SIG-M5 treated with dmso at 0.1 percent for 504 hours (cell line): Measurements from ENCODE around the gene SPEM1.

Experiments
- DNase-seq: peaks from one replicate; lab custom pipeline; 2025; ENCODE audit not compliant: unreplicated experiment; lab: John Stamatoyannopoulos, UW

The SPEM1 gene, protein sequence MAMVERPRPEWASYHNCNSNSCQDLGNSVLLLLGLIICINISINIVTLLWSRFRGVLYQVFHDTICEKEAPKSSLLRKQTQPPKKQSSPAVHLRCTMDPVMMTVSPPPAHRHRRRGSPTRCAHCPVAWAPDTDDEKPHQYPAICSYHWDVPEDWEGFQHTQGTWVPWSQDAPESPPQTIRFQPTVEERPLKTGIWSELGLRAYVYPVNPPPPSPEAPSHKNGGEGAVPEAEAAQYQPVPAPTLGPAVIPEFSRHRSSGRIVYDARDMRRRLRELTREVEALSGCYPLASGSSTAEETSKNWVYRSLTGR

DNA sequence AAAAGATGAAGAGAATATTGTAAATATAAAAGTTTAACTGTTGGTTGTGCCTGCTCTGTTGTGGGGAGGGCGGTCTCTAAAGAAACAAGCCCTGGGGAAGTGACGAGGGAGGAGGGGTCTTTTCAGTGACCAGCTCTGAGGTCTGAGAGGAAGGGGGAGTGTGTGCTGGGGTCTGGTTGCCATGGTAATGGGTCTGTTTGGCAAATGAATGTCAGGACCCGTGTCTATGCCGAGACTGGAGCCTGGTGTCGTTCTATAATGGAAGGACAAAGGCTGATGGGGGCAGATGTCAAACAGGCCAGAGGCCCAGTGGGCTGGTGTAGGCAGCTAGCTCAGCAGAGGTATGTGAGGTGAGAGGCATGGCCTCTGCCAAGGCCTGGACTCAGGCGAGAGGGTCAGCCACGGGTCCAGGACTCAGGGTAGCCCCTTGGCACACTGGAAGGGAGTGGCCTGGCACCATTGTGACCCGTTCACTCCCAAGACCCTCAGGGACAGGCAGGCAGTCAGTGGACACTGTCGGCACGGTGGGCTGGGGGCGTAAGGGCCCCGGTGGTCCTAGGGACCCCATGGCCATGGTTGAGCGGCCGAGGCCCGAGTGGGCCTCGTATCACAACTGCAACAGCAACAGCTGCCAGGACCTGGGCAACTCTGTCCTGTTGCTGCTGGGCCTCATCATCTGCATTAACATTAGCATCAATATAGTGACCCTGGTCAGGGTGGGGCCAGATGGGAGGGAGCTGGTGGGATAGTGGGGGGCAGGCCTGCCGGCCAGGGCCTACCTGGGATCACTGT, at the start of gene SPEM1:
TSS of gene SPEM1 (plus strand) at position 506 of the 792 bp plus-strand sequence. CDS start at position 567, 61 bp downstream.
- no peak for DNase-seq

DNA sequence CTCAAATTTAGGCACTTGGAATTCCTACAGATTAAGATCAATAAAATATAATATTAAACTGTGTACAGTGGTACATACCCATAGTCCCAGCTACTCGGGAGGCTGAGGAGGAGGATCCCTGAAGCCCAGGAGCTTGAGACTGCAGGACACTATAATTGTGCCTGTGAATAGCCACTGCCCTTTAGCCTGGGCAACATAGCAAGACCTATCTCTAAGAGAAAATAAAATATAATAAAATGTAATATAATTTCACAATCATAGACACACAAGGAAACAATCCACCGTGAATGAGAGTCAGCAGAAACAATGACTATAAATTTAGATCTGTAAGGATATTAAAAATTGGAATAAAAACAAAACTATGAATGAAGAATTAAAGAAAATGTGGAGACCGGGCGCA, 49.3 kb upstream of the SPEM1 start:
- DNase-seq, result no peak

DNA sequence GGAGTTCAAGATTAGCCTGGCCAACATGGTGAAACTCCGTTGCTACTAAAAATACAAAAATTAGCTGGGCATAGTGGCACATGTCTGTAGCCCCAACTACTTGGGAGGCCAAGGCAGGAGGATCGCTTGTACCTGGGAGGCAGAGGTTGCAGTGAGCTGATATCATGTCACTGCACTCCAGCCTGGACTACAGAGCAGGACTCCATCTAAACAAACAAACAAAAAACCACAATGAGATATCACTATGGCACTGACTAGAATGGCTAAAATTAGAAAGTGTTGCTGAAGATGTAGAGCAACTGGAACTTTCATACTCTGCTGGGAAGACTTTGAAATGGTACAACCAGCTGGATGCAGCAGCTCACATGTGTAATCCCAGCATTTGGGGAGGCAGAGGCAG, 45.8 kb upstream of the SPEM1 start:
- no peak for DNase-seq

DNA sequence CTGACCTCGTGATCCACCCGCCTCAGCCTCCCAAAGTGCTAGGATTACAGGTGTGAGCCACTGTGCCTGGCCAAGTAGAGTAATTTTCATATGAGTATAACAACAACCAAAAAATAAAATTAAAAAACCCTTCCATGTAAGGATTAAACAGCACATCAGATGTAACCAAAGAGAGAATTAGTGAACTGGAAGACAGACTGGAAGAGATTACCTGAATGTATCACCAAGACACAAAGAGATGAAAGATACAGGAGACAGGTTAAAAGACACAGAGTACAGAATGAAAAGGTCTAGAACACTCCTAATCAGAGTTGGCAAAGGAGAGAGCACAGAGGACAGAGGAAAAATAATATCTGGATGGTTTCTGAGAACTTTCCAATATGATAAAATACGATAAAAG, 41.0 kb upstream of the SPEM1 start:
- DNase-seq, result no peak

DNA sequence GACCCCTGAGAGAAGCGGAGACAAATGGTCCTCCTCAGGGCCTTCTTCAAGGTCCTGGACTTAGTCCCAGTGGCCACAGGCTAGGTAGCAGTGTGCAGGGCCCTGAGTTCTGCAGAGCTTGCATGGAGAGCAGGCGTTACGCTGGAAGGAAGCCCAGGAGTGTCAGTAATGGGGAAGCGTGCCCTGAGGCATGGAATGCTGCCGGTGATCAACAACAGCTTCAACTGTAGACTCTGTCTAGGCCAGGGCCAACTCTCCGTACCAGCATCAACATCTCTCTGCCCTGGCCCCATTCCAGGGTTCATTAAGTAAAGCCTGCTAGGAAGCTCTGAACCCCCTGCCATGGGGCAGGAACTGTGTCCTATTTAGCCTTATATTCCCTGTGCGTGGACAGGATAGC, 39.8 kb upstream of the SPEM1 start:
- no peak for DNase-seq

DNA sequence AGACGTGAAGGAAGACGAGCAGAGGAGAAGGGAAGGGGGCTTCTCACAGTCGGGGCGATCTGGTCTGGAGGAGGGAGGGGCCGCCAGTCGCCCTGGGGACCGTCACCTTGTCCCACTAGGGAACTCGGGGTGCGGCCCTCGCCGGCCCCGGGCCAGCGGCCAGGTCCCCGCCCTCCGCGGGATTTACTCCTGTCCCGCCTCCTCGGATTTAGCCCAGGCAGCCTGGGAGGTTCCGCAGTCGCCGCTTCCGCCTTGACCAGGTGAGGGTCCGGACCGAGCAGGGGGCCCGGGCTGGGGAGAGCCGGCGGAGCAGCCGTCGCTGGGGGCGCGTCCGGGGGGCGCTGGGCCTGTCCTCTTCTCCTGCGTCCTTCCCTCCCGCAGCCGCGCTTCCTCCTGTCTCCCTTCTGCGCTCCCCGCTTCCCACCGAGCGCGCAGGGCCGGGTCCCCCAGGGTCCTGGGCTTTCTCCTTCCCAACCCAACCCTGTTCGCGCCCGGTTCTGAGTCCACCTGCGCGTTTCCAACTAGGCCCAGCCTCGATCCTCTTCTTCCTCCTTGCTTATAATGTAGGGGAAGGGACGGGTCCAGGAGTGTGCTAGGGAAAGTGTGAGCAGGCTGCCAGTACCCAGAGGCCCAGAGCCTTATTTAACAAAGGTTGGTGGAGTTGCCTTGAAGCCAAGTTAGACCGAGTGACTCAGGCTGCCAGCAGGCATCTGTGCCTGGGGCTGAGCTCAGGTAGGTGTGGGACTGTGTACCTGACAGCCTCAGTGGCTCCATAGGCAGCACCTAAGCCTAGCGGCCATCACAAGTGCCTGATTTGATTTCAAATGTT, 39.1 kb upstream of the SPEM1 start, which contains the start of gene TNK1:
TSS of gene TNK1 (plus strand) at position 235 of the 829 bp plus-strand sequence. CDS start 1,838 bp downstream, outside the sequence.
- DNase-seq, result no peak

DNA sequence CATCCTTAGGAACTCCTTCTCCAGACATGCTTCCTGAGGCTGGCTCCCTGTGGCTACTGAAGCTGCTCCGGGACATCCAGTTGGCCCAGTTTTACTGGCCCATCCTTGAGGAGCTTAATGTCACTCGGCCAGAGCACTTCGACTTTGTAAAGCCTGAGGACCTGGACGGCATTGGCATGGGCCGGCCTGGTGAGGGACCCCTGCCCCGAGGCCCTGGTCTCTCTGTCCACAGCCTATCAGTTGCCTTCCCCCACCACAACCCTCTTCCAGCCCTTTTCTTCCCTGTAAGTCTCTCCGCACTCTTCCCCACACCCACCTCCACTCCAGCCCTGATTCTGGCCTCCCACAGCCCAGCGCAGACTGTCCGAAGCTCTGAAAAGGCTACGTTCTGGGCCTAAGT, 37.2 kb upstream of the SPEM1 start:
- no peak for DNase-seq

DNA sequence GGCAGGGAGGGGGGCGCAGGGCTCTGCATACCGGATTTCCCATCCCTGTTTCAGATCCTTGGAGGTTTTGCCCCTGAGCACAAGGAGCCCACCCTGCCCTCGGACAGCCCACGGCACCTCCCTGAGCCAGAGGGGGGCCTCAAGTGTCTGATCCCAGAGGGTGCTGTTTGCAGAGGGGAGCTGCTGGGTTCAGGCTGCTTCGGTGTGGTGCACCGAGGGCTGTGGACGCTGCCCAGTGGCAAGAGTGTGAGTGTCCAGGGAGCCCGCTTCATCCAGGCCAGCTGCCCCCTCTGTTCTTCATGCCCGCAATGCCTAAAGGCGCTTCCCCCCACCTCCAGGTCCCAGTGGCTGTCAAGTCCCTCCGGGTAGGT, 36.8 kb upstream of the SPEM1 start:
- no peak for DNase-seq

DNA sequence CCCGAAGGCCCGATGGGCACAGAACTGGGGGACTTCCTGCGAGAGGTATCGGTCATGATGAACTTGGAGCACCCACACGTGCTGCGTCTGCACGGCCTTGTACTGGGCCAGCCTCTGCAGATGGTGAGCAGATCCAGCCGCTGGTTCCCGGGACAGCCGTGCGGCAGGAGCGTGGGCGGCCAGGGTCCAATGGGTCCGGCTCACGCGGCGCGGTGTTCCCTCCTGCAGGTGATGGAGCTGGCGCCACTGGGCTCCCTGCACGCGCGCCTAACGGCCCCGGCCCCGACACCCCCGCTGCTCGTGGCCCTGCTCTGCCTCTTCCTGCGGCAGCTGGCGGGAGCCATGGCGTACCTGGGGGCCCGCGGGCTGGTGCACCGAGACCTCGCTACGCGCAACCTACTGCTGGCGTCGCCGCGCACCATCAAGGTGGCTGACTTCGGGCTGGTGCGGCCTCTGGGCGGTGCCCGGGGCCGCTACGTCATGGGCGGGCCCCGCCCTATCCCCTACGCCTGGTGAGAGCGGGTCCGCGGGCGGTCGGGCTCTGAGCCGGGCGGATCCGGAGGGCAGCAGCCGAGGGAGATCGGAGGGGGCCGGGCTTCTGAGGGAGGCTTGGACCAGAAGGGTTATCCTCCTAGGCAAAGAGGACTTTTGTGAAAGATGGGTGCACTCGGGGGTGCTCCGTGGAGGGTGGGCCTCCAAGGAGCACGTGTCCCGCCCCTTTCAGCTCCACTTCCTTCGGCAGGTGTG, 36.2 kb upstream of the SPEM1 start:
- peak; percentile 8 for DNase-seq

DNA sequence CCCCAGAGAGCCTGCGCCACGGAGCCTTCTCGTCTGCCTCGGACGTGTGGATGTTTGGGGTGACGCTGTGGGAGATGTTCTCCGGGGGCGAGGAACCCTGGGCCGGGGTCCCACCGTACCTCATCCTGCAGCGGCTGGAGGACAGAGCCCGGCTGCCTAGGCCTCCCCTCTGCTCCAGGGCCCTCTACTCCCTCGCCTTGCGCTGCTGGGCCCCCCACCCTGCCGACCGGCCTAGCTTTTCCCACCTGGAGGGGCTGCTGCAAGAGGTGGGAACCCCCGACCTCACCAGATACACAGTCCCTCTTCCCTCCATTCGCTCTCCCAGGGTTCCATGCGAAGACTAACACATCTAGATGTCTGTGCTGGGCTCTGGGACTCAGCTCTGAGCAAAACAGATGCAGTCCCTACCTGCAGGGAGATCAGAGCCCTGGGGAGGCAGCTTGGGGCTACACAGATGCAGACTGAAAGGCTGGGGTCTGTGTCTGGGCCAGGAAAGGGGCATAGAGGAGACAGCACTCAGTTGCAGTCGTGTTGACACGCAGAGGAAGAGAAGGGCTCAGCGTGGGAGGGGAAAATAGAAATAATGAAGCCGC, 35.5 kb upstream of the SPEM1 start:
- DNase-seq, result no peak

DNA sequence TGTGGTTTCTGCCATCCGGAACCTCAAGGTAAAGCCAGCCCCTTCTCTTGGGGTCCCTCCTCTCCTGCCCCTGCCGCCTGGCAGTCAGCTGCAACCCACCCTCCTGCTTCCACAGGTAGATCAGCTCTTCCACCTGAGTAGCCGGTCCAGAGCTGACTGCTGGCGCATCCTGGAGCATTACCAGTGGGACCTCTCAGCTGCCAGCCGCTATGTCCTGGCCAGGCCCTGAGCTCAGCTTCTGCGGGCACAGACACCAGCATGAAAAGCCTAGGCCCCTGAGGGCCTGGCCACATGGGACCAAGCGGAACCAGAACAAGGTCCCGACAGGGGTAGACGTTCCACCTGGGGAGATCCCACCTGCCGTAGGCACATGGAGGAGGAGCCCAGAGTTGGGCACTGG, 31.3 kb upstream of the SPEM1 start:
- no peak for DNase-seq

DNA sequence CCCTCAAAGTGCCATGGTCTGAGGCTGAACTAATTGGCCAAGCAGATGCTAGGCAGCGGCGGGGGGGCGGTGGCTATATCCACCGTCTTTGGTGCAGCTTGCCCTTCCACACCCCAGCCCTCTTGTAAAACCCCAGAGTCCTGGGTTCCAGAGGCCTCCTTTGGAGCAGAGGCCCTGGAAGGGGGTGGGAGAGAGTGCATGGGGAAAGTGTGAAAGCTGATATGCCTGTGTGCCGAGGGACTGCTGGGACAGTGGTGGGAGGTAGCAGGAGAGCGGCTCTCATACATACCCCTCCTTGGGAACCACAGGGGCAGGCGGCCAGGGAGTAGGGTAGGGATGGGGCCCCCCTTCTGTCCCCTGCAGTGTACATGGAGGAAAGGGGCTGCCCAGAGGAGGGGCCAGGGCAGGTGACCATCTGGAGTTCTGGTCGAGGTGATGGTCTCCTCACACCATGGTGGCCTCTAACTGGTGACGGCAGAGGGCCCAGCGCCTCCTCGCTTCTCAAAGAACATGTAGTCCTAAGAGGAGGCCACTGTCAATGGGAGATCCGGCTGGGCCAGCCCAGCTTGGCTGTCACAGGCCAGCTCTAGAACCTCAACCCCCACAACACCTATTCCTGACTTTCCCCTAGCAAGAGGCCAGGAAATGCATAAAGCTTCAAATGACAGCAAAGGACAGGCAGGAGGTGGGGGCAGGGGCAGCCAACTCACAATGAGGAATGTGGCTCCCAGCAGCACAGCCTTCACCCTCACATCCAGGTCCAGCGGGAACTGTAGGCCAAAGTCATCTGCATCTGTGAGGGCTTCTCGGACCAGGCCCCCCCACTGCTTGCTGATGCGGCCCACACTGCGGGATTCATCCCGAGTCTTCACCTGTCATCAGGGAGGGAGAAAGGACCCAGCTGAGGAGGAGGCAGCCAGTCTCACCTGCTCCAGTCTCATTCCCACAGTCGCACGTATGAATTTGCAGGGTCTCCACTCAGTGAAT, 29.9 kb upstream of the SPEM1 start:
- no peak for DNase-seq

DNA sequence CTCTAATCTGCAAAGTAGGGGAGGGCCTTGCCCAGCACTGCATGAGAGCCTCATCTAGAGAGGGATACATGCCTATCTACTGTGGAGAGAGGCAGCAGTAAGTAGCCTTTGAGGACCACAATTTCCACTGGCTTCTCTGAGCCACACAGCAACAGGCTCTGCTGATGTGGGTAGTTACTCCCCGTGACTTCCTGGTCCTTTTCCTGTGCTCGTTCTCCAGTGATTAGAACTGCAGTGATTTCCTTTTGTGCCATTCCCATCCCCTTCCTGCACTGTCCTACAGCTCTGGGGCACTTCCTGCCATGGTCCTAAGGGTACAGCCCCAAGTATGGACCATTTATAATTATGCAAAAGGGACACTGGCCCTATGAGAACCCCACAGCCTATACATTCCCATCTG, 28.8 kb upstream of the SPEM1 start:
- DNase-seq, result no peak

DNA sequence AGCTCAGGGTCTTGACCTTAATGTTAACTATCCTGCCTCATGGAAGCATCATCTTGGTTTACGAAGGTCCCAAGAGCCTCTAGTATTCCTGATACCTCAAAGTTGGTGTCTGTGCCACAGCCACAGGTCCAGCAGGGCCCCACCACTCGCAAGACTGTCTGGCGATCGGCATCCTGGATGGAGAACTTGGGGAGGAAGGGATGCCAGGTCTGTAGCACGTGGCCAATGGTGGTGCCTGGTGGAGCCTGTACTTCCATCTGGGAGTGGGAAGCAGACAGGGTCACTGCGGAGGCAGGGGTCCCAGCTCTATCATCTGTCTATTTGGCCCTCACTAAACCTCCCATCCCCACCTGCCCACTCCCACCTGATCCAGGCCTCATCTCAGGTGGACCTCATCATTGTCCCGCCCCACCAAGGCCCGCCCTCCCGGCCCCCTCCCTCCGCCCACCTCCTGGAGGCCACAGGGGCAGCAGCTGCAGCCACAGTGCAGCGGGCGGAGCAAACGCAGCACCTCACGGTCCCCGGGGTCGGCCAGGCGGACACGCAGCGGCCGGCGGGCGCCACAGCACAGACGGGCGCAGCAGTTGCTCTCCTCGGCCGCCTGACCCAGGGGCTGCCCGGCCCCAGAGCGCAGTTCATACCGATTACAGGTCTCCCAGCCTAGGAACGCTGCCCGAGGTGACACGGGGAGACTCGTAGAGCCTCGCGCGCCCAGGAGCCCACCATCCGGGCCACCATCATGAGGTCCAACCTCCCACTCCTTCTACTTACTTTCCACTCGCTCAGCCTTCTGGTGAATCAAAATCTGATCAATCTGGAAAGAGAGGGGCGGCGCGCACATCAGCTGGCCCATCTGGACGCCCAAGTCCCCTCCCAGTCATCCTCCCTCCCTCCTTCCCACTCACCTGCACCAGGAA, 27.2 kb upstream of the SPEM1 start:
- no peak for DNase-seq

DNA sequence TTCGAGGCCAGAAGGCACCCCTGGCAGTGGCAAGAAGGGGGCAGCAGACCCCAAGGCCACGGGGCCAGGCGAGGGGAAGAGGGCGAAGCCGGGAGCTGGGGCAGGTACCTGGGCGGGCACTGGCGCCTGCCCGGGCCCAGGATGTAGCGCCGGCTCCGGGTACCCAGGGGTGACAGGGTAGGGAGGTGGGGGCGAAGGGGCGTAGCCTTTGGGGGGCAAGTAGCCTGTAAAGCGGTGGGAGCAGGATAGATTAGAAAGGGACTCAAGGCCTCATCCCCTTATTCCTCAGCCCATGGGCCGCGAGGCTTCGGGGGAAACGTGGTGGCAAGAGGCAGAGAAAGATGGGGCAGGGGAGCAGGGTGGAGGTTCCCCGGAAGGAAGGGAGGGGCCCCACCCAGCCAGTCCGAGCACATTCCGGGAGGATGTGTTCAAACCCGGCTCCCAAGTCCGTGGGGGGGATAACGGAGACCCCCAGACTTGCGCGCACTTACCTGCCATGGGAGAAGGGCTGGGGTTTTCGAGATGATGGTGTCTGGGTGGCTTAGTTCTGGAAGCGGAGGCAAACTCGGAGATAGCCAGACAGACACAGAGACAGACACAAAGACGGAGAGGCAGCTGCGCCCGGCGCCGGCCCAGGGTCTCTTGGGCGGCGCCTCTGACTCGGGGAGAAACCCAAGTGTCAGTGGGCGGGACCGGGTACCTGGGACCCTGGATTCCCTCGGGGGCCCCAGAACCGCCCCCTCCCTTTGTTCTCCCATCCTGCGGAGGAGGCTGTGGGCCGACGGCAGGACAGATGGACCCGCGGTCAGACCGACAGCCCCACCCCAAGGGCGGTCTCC, 26.3 kb upstream of the SPEM1 start:
- no peak for DNase-seq

DNA sequence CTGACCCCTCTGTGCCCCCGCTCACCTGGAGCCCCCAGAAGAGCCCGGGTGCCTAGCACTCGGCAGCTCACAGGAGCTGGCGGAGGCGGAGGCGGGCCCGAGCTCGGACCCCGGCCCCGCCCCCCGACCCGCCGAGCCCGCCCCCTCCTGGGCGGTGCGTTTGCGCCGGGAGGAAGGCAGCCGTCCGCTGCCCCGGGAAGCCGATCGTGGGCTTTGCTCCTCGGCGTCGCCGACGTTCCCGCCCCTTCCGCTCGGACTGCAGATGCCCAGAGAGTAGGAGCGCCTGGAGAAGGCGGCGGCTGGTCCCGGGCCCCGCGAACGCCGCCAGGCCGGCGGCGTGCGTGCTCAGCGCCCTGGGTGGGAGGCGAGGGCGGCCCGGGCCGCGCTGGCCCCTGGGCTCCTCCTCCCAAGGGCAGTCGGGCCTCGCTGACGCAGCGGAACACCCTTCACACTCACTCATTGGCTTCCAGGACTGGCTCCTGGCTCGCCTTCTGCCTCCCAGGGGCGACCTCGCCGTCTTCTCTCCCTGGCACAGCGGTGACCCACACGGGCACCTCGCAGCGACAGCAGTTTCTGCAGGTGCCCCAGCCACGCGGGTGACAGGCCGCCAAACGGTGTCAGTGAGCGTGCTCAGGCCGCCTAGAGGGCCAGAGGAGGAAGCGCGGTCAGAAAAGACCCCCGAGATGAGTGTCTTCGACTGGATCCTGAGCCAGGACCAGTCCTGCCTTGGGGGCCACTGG, 25.5 kb upstream of the SPEM1 start, which contains the start of gene PLSCR3:
TSS of gene PLSCR3 (minus strand) at position 74 of the 740 bp plus-strand sequence. CDS start 415 bp downstream, outside the sequence.
- peak; percentile 73 for DNase-seq

DNA sequence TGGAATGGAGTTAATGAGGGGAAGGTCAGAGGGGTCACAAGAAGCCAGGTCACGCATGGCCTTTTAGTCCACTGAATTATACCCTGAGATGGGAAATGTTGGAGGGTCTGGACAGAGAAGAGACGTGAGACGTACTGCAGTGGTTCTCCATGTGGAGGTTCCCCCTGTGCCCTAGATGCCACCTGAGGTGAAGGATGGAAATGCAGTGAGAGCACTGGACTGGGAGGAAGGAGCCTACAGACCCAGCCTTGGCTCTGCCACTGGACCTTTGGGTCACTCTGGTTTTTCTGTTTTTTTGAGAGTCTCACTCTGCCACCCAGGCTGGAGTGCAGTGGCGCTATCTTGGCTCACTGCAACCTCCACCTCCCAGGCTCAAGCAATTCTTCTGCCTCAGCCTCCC, 24.0 kb upstream of the SPEM1 start:
- DNase-seq, result no peak
